Panc1 (cell line): ENCODE data around the gene FCRL5. TPM values are rescaled to one million over a fixed set of nuclear protein-coding genes. Genes with fewer than 3 reads are reported as not detected.

Source experiments
- ATAC-seq: fragments of 200-7000 bp; cut with Tn5 transposase; 2 replicates; pipeline ENCODE4 v1.9.1; 2020; ENCODE audit warnings: mild to moderate bottlenecking, moderate library complexity
- BruUV-seq: library from RNA; stranded (reverse); fragments of 400-500 nt; replicated peaks from 2 replicates; lab custom pipeline; 2021; lab: Mats Ljungman, UMichigan
- CTCF ChIA-PET: fragments of 300-600 bp; sonication (Branson Sonifier 250); formaldehyde crosslinking; loops from one replicate; lab custom pipeline; 2022; ENCODE audit warnings: antibody characterized with exemption; lab: Charles Lee
- POLR2A ChIA-PET: fragments of 300-600 bp; sonication (Branson Sonifier 250); formaldehyde crosslinking; loops from one replicate; lab custom pipeline; 2022; ENCODE audit warnings: antibody characterized with exemption; lab: Charles Lee
- DNase-seq: peaks from one replicate; pipeline ENCODE4 v3.0.0-alpha.2; 2010; ENCODE audit warnings: low read depth, low spot score
- H3K27ac ChIP-seq: 2 replicates; pipeline ENCODE4 v1.5.1; 2011; ENCODE audit warnings: mild to moderate bottlenecking, low read length, inconsistent platforms
- H3K27me3 ChIP-seq: fragments of 200-500 bp; sonication (Bioruptor generic); 2 replicates; pipeline ENCODE4 v1.6.0; 2014; ENCODE audit warnings: low read length, inconsistent platforms; ENCODE audit not compliant: control insufficient read depth, insufficient read depth
- H3K36me3 ChIP-seq: fragments of 200-500 bp; sonication (Bioruptor generic); 2 replicates; pipeline ENCODE4 v1.5.1; 2014; ENCODE audit warnings: inconsistent platforms, mild to moderate bottlenecking, low read length, moderate library complexity; ENCODE audit not compliant: control insufficient read depth, insufficient read depth
- H3K4me1 ChIP-seq: 2 replicates; pipeline ENCODE4 v1.5.1; 2011; ENCODE audit warnings: inconsistent platforms, mild to moderate bottlenecking, low read length, moderate library complexity; ENCODE audit not compliant: control insufficient read depth, insufficient read depth
- H3K4me3 ChIP-seq, 2 experiments: 2 replicates each; pipeline ENCODE4 v1.5.1; 2011 to 2012; ENCODE audit warnings: low read depth in 2 of 2, low read length in 2 of 2, mild to moderate bottlenecking in 2 of 2, inconsistent platforms in 1 of 2, moderate library complexity in 1 of 2
- H3K9me3 ChIP-seq: fragments of 200-500 bp; sonication (Bioruptor generic); 2 replicates; pipeline ENCODE4 v1.5.1; 2014; ENCODE audit warnings: low read depth, mild to moderate bottlenecking, inconsistent platforms, low read length, moderate library complexity; ENCODE audit not compliant: control insufficient read depth, insufficient read depth
- POLR2AphosphoS5 ChIP-seq: IDR thresholded peaks from 2 replicates; pipeline ENCODE4 v1.6.1; 2012; ENCODE audit warnings: mild to moderate bottlenecking, low read depth, low read length, moderate library complexity
- REST ChIP-seq, 2 experiments: IDR thresholded peaks; 2 replicates each; pipeline ENCODE4 v1.6.1; 2011 to 2012; ENCODE audit warnings: low read depth in 2 of 2, control low read depth in 1 of 2, low read length in 1 of 2, mild to moderate bottlenecking in 1 of 2, moderate library complexity in 1 of 2; ENCODE audit not compliant: insufficient read depth in 1 of 2
- SIN3A ChIP-seq: IDR thresholded peaks from 2 replicates; pipeline ENCODE4 v1.6.1; 2012; ENCODE audit warnings: low read depth, mild to moderate bottlenecking, low read length, moderate library complexity, borderline replicate concordance; ENCODE audit not compliant: insufficient read depth
- TCF7L2 ChIP-seq: IDR thresholded peaks from 2 replicates; pipeline ENCODE4 v1.6.1; 2011; ENCODE audit warnings: mild to moderate bottlenecking, low read depth, low read length, inconsistent platforms
- in situ Hi-C: cut with HindIII; loops from 2 replicates; pipeline ENCODE4 v1.10.0; 2016; ENCODE audit warnings: low sequenced_read_pairs, low pct_unique_long_range_greater_than_20kb
- intact Hi-C: fragments of 100-400 bp; cut with micrococcal nuclease; formaldehyde crosslinking; loops from one replicate; pipeline ENCODE4 v1.10.0; 2022; ENCODE audit not compliant: unreplicated experiment
- total RNA-seq: library from RNA; stranded (reverse); gene quantifications from one replicate; pipeline ENCODE4 v1.2.1, GENCODE V29; 2021; ENCODE audit not compliant: unreplicated experiment
- TF ChIP-seq, protein P1 (sequence below): fragments of 450-650 bp; IDR thresholded peaks from 2 replicates; pipeline ENCODE4 v1.5.1; 2017; ENCODE audit warnings: mild to moderate bottlenecking

The FCRL5 gene
- total RNA-seq, 1 experiment from 2014 or later: not detected

- H3K27me3 ChIP-seq: peaks cover 10% of the 10 kb centered on the region; the same call in 1 of the 2 replicates
- no peaks in the 10 kb centered on the region for H3K9me3 ChIP-seq
- DNase-seq (no peak), ATAC-seq (no peak)
- no peak overlapping the region for H3K4me3 ChIP-seq
- BruUV-seq: no TSS peak
- in situ Hi-C loops (no loop called here), intact Hi-C loops (no loop called here)
- H3K27ac ChIP-seq: no peak overlapping the region
- no peak for TF ChIP-seq SIN3A
- no peak for TF ChIP-seq TCF7L2
- TF ChIP-seq POLR2AphosphoS5: no peak
- no peak for TF ChIP-seq REST (IDR thresholded peaks at IDR 0.05; ENCODE audit: insufficient read depth in 1 of 2, low read depth in 2 of 2, low read length in 1 of 2)
- TF ChIP-seq, protein P1, sequence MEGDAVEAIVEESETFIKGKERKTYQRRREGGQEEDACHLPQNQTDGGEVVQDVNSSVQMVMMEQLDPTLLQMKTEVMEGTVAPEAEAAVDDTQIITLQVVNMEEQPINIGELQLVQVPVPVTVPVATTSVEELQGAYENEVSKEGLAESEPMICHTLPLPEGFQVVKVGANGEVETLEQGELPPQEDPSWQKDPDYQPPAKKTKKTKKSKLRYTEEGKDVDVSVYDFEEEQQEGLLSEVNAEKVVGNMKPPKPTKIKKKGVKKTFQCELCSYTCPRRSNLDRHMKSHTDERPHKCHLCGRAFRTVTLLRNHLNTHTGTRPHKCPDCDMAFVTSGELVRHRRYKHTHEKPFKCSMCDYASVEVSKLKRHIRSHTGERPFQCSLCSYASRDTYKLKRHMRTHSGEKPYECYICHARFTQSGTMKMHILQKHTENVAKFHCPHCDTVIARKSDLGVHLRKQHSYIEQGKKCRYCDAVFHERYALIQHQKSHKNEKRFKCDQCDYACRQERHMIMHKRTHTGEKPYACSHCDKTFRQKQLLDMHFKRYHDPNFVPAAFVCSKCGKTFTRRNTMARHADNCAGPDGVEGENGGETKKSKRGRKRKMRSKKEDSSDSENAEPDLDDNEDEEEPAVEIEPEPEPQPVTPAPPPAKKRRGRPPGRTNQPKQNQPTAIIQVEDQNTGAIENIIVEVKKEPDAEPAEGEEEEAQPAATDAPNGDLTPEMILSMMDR: no peak
- ChIA-PET POLR2A (no interaction called here), CTCF (no interaction called here)
- no peaks in the 10 kb centered on the region for H3K4me1 ChIP-seq
- no peaks in the 10 kb centered on the region for H3K36me3 ChIP-seq
These were observed 31.3 kb downstream of the FCRL5 start for GRCh38 chr1:157521056-157521455.

GRCh38 chr1:157520386-157520935, 31.9 kb downstream of the FCRL5 start:
- Histone ChIP-seq H3K4me1 (no peaks in the 10 kb centered on the region), H3K9me3 (no peaks in the 10 kb centered on the region), H3K27ac (no peak overlapping the region), H3K4me3 (no peak overlapping the region), H3K36me3 (no peaks in the 10 kb centered on the region), H3K27me3 (peaks cover 10% of the 10 kb centered on the region; the same call in 1 of the 2 replicates)
- in situ Hi-C loops: no loop called here
- POLR2A ChIA-PET: no interaction called here
- BruUV-seq: no TSS peak
- CTCF ChIA-PET: no interaction called here
- no peak for DNase-seq
- TF ChIP-seq, protein P1: no peak
- no peak for TF ChIP-seq SIN3A
- no peak for TF ChIP-seq REST (IDR thresholded peaks at IDR 0.05; ENCODE audit: insufficient read depth in 1 of 2, low read depth in 2 of 2, low read length in 1 of 2)
- TF ChIP-seq POLR2AphosphoS5: no peak
- TF ChIP-seq TCF7L2: no peak
- ATAC-seq: no peak
- intact Hi-C loops: no loop called here
